ENCODE results near the gene SLC25A34. TPM values are rescaled to one million over a fixed set of nuclear protein-coding genes. Genes with fewer than 3 reads are reported as not detected.
A peak's percentile ranks its signal among the peaks of the same experiment; 100 is the strongest.

SLC25A34 gene
- total RNA-seq, 1 donor from 2014 or later = 0.25 TPM

DNA sequence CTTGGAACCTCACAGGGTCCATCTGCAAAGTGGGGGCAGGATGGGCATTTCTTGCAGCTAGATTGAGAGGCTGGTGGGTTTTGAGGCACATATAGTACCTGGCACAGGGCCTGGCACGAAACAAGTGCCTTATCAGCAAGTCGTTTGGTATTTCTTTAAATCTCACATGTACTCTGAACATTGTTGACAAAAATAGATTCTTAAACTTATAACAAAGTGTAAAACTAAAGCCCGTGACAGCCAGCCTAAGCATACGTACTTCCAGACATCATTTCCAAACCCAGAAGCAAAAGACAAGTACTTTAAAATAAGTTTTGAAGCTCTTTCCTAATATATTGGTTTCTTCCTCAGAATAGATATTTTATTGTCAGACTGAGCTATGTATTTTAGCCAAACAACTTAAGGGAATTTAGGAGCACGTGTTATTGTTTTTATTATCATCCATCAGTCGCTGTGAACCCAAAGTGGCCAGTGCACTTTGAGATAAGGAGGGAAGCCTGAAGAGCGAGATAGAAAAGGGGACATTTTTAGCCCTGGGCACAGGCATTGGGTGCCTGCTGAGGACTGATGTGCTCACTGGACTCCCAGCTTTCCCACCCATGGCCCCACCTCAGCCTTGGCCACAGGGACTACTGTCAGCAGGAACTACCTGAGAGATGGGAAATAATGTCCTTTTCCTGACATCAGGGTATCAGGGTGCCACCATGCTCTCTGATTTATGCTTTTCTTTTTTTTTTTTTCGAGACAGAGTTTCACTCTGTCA is 25.5 kb downstream of the SLC25A34 start:
- TF ChIP-seq, protein P1, sequence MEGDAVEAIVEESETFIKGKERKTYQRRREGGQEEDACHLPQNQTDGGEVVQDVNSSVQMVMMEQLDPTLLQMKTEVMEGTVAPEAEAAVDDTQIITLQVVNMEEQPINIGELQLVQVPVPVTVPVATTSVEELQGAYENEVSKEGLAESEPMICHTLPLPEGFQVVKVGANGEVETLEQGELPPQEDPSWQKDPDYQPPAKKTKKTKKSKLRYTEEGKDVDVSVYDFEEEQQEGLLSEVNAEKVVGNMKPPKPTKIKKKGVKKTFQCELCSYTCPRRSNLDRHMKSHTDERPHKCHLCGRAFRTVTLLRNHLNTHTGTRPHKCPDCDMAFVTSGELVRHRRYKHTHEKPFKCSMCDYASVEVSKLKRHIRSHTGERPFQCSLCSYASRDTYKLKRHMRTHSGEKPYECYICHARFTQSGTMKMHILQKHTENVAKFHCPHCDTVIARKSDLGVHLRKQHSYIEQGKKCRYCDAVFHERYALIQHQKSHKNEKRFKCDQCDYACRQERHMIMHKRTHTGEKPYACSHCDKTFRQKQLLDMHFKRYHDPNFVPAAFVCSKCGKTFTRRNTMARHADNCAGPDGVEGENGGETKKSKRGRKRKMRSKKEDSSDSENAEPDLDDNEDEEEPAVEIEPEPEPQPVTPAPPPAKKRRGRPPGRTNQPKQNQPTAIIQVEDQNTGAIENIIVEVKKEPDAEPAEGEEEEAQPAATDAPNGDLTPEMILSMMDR (IDR thresholded peaks at IDR 0.05; ENCODE audit: insufficient read depth, low read length, poor library complexity, severe bottlenecking) = no peak
- peak overlapping the region; percentile 90 for H3K4me3 ChIP-seq (ENCODE audit: low read depth, low read length)
- no peaks in the 10 kb centered on the region for H3K27me3 ChIP-seq (ENCODE audit: control insufficient read depth, insufficient read depth, low read length)
- no peak for DNase-seq (ENCODE audit: low read depth)
- H3K36me3 ChIP-seq (ENCODE audit: control insufficient read depth, insufficient read depth, low read length) = no peaks in the 10 kb centered on the region

DNA sequence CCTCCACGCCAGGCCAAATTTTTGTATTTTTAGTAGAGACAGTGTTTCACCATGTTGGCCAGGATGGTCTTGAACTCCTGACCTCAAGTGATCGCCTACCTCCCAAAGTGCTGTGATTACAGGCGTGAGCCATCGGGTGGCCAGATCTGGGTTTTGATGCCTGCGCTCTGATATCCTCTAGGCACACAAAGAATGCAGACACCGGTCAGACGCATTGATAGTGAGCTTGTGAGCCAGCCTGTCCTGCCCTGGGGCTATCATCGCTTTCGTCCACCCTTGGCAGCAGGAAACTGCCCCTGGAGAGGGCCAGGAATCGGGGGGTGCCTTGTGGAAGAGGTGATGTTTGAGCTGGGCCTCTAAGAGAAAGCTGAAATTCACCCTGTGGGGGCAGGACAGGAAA is 26.5 kb downstream of the SLC25A34 start:
- Histone ChIP-seq H3K27me3 (ENCODE audit: control insufficient read depth, insufficient read depth, low read length) (no peaks in the 10 kb centered on the region), H3K36me3 (ENCODE audit: control insufficient read depth, insufficient read depth, low read length) (no peaks in the 10 kb centered on the region), H3K4me3 (ENCODE audit: low read depth, low read length) (no peak overlapping the region)
- no peak for DNase-seq (ENCODE audit: low read depth)
- TF ChIP-seq, protein P1 (IDR thresholded peaks at IDR 0.05; ENCODE audit: insufficient read depth, low read length, poor library complexity, severe bottlenecking) = no peak

DNA sequence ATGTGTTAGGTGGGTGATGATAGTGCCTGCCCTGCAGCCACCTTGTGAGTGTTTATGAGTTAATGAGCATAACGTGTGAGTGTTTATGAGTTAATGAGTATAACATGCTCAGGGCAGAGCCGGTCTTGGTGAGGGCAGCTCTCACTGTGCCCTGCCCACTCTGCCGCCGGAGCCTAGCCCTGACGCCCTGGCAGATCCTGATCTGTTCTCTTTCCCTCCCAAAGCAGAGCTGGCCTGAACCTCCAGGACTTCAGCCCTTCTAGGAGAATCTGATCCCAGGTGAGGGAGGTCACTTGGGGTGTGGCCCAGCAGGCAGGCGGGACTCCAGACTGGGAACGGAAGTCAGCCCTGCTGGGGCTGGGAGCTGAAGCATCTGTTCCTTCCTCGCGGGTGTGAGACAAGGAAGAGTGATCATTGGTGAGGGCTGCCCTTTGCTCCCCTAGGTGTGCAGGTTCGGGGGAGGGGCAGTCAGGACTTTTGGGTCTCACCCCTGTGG is 28.3 kb downstream of the SLC25A34 start:
- DNase-seq (ENCODE audit: low read depth) = no peak
- no peak overlapping the region for H3K4me3 ChIP-seq (ENCODE audit: low read depth, low read length)
- H3K36me3 ChIP-seq (ENCODE audit: control insufficient read depth, insufficient read depth, low read length) = peaks cover 3% of the 10 kb centered on the region
- TF ChIP-seq, protein P1 (IDR thresholded peaks at IDR 0.05; ENCODE audit: insufficient read depth, low read length, poor library complexity, severe bottlenecking) = no peak
- no peaks in the 10 kb centered on the region for H3K27me3 ChIP-seq (ENCODE audit: control insufficient read depth, insufficient read depth, low read length)

DNA sequence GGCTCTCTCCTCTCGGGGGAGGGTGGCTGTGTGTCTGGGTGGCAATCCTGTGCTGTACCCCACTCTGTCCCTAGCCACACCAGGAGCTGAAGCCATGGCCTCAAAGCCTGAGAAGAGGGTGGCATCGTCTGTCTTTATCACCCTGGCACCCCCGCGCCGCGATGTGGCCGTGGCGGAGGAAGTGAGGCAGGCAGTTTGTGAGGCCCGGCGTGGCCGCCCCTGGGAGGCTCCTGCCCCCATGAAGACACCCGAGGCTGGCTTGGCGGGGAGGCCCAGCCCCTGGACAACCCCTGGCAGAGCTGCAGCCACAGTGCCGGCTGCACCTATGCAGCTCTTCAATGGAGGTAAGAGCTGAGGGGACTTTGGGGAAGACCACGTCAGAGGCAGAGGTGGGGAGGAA is 28.8 kb downstream of the SLC25A34 start:
- no peaks in the 10 kb centered on the region for H3K27me3 ChIP-seq (ENCODE audit: control insufficient read depth, insufficient read depth, low read length)
- no peak for DNase-seq (ENCODE audit: low read depth)
- no peak overlapping the region for H3K4me3 ChIP-seq (ENCODE audit: low read depth, low read length)
- H3K36me3 ChIP-seq (ENCODE audit: control insufficient read depth, insufficient read depth, low read length) = peaks cover 3% of the 10 kb centered on the region
- TF ChIP-seq, protein P1 (IDR thresholded peaks at IDR 0.05; ENCODE audit: insufficient read depth, low read length, poor library complexity, severe bottlenecking) = no peak

DNA sequence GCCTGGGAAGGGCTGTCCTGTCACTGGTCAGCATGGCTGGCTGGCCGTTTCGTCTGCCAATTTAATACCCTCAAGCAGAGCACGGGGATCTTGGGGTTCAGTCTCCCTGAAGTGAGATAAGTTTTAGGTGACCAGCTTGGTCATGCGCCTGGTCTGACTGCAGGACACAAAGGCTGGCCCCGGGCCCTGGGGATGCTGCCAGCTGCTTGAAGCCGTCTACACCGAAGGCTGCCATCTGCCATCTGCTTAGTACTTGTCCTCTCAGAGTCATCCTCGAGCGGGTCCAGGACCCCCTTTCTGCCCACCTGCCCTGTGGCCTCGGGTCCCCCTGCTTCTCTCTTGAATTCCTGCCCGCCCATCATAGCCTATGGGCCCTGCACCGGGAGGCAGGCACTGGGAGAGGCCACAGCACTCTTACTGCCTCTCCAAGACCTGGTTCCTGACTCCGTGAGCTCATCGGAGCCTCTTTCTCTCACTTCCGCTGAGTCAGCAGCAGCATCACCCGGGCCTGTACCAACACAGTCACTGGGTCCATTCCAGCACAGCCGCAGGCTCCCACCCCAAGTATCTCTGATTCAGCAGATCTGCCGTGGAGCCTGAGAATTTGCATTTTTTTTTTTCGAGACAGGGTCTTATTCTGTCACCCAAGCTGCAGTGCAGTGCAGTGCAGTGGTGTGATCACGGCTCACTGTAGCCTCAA is 29.6 kb downstream of the SLC25A34 start:
- Histone ChIP-seq H3K27me3 (ENCODE audit: control insufficient read depth, insufficient read depth, low read length) (no peaks in the 10 kb centered on the region), H3K36me3 (ENCODE audit: control insufficient read depth, insufficient read depth, low read length) (peaks cover 4% of the 10 kb centered on the region), H3K4me3 (ENCODE audit: low read depth, low read length) (no peak overlapping the region)
- TF ChIP-seq, protein P1 (IDR thresholded peaks at IDR 0.05; ENCODE audit: insufficient read depth, low read length, poor library complexity, severe bottlenecking) = no peak
- no peak for DNase-seq (ENCODE audit: low read depth)

Data from kidney epithelial cell (primary cell).